Measurements from ENCODE around the gene ASS1.

Gene ASS1

DNA sequence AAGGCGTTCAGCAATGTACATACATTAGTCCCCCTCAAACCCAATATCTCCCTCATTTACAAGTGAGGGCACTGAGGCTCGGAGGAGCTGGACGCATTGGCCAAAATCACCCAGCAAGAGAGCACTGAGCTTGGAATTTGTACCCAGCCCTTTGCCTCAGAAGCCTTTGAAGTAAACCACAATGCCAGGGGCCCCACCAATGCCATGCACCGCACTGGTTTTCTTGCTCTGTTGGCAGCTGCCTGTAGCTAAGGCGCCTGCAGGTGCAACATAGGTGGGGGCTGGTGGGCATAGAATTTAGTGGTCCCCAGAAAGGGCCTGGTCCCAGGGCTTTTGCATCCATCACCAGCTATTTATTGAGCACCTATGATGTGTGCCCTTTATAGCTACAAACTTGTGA lies 97.3 kb downstream of the ASS1 start:
- no peaks in the 10 kb centered on the region for H3K9me3 ChIP-seq
- H3K36me3 ChIP-seq, result no peaks in the 10 kb centered on the region
- DNase-seq, result no peak
- intact Hi-C loops (cut with DNase I; ENCODE audit: low total_unique reads), result no loop called here
- H3K4me1 ChIP-seq, result no peaks in the 10 kb centered on the region
- H3K27ac ChIP-seq, result no peak overlapping the region
- H3K27me3 ChIP-seq, result peaks cover 0 to 71% of the 10 kb centered on the region in 2 donors
- no peak overlapping the region for H3K4me3 ChIP-seq
- TF ChIP-seq, protein P1, sequence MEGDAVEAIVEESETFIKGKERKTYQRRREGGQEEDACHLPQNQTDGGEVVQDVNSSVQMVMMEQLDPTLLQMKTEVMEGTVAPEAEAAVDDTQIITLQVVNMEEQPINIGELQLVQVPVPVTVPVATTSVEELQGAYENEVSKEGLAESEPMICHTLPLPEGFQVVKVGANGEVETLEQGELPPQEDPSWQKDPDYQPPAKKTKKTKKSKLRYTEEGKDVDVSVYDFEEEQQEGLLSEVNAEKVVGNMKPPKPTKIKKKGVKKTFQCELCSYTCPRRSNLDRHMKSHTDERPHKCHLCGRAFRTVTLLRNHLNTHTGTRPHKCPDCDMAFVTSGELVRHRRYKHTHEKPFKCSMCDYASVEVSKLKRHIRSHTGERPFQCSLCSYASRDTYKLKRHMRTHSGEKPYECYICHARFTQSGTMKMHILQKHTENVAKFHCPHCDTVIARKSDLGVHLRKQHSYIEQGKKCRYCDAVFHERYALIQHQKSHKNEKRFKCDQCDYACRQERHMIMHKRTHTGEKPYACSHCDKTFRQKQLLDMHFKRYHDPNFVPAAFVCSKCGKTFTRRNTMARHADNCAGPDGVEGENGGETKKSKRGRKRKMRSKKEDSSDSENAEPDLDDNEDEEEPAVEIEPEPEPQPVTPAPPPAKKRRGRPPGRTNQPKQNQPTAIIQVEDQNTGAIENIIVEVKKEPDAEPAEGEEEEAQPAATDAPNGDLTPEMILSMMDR (IDR thresholded peaks at IDR 0.05), result no peak

DNA sequence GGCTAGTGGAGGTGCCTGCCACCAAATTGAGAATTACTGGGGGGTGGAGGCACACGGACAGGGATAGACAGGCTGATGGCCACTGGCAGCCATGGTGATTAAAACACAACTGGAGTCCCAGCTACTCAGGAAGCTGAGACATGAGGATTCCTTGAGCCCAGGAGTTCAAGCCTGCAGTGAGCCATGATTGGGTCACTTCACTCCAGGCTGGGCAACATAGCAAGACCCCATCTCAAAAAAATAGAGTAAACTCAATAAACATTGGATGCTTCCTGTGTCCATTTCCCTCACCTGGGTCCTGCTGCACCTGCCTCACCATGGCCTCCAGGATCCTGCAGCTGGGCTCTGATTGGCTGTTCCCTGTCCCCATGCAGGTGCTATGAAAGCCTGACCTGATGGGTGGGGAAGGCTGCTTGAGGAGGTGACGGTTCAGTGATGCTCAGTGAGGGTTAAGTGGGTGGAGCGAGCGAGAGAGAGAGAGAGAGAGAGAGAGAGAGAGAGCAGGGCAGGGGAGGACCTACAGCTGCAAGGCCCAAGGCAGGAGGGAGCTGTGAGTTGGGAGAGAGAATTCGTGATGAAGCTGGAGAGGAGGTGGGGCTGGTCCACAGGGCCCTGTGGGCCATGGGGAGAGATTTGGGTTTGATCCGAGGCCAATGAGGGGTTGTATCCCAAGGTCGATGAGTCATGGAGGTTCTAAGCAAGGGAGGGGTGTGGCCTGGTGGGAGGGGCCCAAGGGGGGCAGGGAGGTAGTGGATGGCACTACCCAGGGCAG lies 97.9 kb downstream of the ASS1 start:
- H3K36me3 ChIP-seq, result no peaks in the 10 kb centered on the region
- no peak overlapping the region for H3K4me3 ChIP-seq
- DNase-seq, result no peak
- H3K27me3 ChIP-seq, result peaks cover 0 to 65% of the 10 kb centered on the region in 2 donors
- intact Hi-C loops (cut with DNase I; ENCODE audit: low total_unique reads), result no loop called here
- no peak overlapping the region for H3K27ac ChIP-seq
- H3K9me3 ChIP-seq, result no peaks in the 10 kb centered on the region
- TF ChIP-seq, protein P1 (IDR thresholded peaks at IDR 0.05), result no peak
- no peaks in the 10 kb centered on the region for H3K4me1 ChIP-seq

DNA sequence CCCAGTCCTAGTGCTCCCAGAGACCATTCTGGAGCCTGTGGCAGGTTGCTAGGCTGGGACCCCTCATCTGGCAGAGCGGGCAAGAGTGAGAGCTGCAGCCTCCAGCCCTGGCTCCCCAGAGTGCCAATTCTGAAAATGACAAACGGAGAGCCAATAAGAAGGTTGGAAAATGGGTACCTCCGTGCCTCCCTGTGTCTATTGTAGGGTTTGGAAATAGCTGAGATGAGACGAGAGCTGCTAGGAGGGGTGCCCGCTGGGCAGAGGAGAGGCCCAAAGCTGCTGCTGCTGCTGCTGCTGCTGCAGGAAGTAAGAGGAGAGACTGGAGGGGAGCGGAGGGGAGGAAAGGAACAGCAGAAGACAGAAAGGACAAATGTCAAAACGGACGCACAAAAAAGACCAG lies 98.6 kb downstream of the ASS1 start:
- Histone ChIP-seq H3K4me1 (no peaks in the 10 kb centered on the region), H3K27me3 (peaks cover 0 to 61% of the 10 kb centered on the region in 2 donors), H3K27ac (no peak overlapping the region), H3K9me3 (no peaks in the 10 kb centered on the region), H3K36me3 (no peaks in the 10 kb centered on the region), H3K4me3 (no peak overlapping the region)
- no peak for DNase-seq
- TF ChIP-seq, protein P1 (IDR thresholded peaks at IDR 0.05), result no peak
- intact Hi-C loops (cut with DNase I; ENCODE audit: low total_unique reads), result no loop called here

DNA sequence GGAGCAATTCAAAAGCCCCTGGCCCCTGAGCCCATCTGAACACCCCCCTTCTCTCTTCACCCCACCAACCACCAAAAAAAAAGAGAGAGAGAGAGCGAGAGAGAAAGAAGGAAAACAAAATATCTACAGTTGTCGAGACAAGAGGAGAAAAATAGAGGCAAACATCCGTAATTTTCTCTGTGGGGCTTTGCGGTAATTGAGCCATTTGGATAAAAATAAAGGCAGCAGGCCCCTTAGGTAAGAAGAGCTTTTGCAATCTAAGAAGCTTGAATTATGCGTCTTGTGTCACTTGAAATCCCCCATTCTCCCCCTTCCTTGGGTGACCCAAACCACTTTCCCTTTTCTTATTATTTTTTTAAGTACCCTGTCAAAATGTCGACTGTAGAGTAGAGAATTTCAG lies 99.1 kb downstream of the ASS1 start:
- TF ChIP-seq, protein P1 (IDR thresholded peaks at IDR 0.05), result no peak
- intact Hi-C loops (cut with DNase I; ENCODE audit: low total_unique reads), result no loop called here

DNA sequence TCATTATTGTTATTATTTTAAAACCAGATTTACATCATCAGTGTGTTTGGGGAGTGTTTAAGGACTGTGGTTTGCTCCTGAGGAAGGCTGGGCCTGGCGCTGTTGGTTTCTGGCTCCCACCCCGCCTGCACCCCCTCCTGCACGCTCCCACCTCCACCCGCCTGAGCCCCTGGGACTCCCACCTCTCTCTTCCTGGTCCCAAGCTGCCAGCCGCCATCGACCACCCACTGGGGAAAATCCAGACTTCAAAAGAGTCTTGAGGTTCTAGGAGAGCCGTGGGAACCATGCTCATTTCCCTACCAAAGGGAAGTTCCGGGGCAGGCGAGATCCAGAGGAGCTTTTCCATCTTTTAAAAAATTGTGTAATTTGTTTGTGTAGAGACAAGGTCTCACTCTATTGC lies 99.6 kb downstream of the ASS1 start:
- H3K27me3 ChIP-seq, result peaks cover 0 to 53% of the 10 kb centered on the region in 2 donors
- no peak overlapping the region for H3K27ac ChIP-seq
- intact Hi-C loops (cut with DNase I; ENCODE audit: low total_unique reads), result no loop called here
- TF ChIP-seq, protein P1 (IDR thresholded peaks at IDR 0.05), result no peak
- H3K4me3 ChIP-seq, result no peak overlapping the region
- no peaks in the 10 kb centered on the region for H3K4me1 ChIP-seq
- H3K36me3 ChIP-seq, result no peaks in the 10 kb centered on the region
- DNase-seq, result no peak
- H3K9me3 ChIP-seq, result no peaks in the 10 kb centered on the region

More for the DNA sequence above, 99.1 kb downstream of the ASS1 start:
- Histone ChIP-seq H3K4me1 (no peaks in the 10 kb centered on the region), H3K27me3 (peaks cover 0 to 56% of the 10 kb centered on the region in 2 donors), H3K4me3 (no peak overlapping the region), H3K27ac (no peak overlapping the region), H3K36me3 (no peaks in the 10 kb centered on the region), H3K9me3 (no peaks in the 10 kb centered on the region)
- DNase-seq, result no peak
